CD4-positive, alpha-beta T cell treated with Interleukin-10 for 1 hour (primary cell): Measurements from ENCODE around the gene SKP1.

Experiments
- DNase-seq: peaks from one replicate; pipeline ENCODE4 v3.0.0-alpha.2; 2020

SKP1 gene

DNA sequence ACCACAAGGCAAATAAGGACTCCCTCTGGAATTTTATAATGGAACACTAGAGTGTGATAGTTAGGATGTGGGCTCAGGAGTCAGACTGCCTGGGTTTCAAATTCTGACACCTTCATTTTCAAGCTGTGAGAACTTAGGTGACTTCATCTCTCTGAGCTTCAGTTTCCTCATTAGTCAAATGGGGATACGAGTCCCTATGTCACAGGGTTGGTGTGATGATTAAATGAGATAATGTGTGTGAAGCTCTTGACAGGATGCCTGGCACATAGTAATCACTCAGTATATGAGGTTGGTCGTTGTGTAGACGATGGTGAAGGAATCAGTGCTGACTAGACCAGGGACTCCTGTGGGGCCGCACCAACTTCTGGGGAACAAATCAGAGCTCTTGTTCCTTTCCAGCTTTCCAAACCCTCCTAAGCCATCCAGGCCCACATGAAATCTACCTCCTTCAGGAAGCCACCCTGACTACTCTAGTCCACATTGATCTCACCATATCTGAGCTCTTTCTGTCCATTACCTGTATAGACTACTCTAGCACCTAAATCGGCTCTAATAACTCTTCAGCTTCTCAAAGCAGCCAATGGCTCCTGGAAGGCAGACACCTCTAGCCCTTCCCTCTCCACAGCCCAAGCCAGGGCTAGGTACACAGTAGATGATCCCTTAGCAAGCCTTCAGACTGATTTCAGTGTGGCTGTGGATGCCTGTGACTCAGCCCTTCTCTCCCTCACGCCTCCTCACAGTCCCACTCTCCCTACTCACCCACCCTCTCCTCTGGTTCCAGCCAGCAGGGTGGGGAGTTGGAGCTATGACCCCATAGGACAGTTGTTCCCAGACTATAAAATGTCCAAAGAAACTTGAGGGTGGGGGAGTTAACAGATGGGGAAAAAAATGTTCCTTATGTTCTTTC is 64.8 kb downstream of the SKP1 start:
- DNase-seq: peak; percentile 67

DNA sequence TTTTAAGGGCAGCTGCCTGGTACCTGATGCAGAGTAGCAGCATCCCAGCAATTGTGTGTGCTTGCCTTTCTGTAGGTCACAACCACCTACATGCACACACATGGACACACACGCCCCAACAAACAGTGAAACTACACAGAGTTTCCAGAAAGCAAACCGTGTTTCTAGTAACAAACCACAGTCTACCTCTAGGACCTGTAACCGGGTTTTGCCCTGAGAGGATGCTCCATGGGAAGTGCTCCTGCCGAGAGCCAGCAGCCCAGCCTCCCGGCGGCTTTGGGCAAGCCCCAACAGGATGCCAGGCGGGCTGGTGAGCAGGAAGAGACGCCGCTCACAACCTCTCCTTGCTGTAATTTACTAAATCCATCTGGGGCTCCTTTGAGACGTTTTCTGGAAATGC is 66.4 kb downstream of the SKP1 start:
- no peak for DNase-seq

DNA sequence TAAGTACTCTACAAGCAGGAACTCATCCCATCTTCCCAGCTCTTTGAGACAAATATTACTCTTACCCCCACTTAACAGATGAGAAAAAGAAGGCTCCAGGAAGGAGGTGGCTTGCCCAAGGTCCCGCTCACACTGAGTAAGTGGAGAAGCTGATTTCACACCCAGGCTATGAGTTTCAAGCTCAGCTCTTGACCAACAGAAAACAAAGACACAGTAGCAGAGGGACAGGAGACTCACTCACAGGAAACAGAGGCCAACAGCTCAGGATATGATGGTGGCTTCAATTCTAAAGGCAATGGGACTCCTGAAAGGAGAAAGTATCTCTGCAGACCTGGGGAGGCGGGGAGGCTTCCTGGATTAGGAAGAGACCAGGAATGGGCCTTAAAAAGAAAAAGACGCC is 69.0 kb downstream of the SKP1 start:
- no peak for DNase-seq

DNA sequence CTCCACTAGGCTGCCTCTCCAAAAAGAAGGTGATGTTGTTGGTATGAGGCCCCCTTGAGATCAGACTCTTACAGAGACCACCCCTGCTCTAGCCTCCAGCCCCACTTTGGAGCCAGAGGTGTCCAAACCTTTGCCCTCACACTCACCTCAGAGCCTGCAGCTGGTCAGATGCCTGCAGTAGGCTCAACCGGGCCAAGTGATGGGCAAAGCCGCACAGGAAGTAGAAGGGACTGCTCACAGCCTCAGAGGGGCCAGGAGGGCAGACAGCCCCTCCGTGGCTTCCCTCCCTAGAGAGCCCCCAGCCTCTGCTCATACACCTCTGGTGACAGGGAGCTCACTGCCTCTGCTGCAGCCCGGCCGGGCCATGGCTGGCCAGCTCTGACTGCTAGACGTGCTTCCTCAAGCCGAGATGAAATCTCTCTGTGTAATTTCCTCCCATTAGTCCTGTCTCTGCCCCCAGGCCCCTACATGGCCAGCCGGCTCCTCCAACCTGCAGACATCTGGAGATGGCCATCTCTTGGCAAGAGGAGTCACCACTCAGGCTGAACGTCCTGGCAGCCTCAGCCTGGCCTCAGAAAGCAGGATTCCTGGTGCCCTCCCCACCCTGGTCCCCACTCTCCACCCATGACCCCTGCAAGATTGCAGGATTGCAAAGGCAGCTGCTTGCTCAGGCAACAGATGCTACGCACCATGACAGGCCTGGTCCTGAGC is 69.6 kb downstream of the SKP1 start:
- DNase-seq: no peak

DNA sequence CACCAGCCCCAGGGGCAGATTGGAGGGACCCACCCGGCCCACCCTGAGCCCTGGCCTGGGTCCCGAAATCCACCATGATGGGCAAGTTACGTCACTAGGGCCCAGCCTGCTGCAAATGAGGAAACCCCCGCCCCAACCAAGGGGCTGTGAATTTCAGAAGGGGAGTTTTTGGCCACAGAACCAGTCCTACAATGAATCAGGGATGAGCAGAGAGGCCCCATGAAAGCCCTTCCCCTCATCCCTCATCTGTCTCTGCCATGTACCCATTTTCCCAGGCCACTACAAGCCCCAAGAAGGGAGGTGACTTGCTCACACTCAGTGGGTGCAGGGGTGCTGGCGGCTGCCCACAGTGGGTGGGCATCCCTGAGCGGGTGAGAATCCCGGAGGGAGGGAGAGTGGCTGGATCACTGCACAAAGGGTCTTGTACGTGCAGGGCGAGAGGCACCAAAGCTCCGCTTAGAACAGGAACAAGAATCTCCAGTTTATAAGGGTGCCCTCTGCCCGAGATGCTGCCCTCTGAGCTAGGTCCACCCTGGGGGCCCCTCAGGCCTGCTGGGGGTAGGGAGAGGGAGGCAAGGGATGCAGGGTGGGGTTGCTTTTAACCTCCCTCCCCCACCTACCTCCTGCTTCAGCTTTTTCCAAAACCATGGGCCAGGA is 72.6 kb downstream of the SKP1 start:
- DNase-seq: peak; percentile 52

DNA sequence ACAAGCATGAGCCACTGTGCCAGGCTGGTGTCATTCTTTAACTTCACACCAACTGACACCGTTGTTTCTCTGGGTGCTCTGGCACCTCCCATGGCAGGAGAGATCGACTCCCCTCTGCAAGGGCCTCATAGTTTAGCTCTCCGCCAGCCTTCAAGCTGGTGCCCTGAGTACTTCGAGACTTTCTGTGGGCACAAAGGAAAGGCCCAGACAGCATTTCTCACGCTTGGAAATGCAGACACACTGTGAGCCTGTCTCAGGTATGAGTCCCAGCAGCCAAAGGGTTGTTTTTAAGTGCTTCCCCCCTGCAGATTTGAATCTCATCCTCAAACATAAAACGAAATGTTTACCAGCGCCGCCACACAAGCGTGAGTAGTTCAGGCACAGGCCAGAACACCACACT is 73.4 kb downstream of the SKP1 start:
- DNase-seq: peak; percentile 53

DNA sequence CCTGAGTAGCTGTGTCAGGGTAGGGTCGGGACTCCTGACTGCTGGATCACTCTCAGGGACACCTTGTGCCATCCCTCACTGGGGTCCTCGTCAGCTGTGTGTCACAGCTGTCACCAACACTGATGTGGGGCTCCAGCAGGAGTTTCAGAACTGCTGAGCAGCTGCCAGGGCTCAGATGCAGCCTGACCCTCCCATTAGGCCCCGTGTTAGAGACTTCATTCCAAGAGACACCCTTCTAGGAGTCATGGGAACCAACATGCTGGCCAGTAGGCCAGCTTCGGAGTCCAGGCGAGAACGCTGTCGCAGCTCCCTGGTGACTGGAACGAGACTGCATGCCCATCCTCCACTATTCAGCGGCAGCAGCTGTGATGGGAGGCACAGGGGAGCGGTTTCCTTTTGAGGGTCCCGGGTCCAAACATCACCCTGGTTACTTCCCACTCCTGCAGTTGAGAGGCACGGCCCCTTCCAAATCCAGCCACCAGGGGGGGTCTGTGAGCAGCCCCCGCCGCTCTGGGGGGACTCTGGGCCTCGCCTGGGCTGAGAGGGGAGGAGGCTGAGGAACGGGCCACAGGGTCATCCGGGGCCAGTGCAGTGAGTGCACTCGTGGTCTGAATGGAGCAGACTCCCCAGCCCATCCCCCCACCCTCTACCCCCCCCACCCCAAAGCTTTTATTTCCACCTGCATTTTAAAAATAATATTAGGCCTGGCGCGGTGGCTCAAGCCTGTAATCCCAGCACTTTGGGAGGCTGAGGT is 74.9 kb downstream of the SKP1 start:
- peak; percentile 80 for DNase-seq

DNA sequence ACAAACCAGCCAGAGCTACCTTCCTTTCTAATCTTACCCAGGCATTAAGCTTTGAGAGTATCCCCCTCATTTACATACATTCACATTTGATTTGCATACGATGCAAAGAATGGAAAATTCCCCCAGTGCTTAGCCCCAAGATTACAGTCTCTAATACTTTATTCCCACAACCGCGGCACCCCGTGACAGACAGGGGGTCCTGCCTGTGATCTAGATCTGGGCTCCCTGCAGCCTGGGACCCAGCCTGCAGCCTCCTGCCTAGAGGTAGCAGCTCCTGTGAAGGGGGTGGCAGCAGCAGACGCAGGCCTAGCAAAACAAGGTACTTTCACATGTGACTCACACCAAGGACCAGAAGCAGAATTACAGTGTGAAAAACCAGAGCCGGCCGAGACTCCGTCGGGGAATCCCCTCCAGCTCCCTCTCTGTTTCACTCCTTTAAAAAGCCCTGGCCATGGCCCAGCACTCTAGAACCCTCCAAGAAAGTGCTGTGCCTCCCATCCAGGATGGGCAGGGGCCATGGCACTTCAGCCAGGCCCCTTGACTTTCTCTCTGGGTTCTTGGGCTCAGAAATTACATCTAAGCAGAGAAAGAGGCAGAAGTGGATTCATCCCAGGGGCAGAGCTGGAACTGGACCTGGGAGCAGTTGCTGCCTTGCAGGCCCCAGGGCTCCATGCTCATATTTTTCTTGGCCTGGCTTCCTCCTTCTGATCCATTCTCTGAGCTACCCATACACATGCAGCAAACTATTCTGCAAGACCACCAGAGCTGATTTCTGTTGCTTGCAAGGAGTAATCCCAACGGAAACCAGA is 76.3 kb downstream of the SKP1 start:
- peak; percentile 88 for DNase-seq

DNA sequence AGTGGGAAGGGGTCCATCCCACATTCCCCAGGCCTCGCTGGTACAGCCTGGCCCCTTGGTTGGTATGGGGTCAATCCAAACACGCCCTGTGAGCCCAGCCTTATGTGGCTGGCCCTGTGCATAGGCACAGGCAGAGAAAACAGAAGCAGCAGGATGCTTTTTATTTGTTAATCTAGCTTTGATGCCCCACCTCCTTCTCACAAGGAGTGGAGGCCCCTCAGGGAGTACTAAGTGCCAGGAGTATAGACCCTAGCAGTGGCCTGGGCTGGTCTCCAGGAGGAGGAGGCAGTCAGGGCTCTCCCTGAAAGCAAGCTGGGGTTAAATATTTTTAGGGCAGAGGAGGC is 76.8 kb downstream of the SKP1 start:
- DNase-seq: no peak

DNA sequence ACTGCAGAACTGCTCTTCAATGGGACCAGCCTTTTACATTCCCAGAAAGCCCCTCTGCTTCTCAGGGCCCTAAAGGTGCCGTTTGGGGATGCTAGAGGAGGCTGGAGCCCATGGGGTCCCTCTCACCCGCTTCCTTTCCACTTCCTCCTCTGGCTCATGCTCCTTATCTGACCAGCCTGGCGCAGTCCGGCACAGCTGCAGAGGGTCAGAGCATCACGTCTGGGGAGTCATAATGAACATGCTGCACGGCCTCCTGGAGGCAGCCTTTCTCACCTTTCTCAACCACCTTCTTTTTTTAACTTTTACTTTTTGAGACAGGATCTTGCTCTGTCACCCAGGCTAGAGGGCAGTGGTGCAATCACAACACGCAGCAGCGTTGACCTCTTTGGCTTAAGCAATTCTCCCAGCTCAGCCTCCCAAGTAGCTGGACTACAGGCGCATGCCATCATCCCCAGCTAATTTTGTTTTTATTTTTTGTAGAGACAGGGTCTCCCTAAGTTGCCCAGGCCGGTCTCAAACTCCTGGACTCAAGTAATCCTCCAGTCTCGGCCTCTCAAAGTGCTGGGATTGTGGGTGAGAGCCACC is 77.4 kb downstream of the SKP1 start:
- no peak for DNase-seq
